ENCODE measurements around the gene SLC38A9.

The SLC38A9 gene

DNA sequence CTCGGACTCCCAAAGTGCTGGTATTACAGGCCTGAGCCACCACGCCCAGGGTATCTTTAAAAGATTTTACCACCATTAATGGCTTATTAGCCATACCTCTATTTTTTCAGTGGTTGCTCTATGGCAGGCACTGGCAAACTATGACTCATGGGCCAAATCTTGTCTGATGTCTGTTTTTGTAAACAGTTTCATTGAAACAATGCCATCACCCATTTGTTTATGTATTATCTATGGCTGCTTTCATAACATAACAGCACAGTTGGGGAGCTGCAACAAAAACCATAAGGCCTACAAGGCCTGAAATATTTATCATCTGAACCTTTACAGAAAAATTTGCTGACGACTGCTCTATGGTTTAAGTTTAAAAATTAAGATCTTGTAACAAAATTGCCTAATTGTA, 66.8 kb downstream of the SLC38A9 start:
- no peak for DNase-seq

DNA sequence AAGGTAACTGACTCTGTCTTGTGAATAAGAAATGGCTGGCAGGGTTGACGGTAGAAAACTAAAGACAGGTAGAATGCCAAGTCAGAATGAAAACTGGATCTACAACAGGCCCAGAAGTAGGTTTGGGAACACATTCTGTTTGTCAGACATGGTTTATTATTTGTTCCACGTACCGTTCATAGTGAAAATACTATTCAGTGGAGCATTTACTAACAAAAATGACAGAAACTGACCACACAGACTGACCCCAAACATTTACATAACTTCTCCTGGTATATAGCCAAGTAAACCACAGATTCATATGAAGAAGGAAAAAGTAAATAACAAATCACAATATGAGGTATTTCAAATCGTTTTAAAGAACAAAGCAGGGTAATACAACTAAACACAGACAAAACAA, 73.7 kb downstream of the SLC38A9 start:
- no peak for DNase-seq

DNA sequence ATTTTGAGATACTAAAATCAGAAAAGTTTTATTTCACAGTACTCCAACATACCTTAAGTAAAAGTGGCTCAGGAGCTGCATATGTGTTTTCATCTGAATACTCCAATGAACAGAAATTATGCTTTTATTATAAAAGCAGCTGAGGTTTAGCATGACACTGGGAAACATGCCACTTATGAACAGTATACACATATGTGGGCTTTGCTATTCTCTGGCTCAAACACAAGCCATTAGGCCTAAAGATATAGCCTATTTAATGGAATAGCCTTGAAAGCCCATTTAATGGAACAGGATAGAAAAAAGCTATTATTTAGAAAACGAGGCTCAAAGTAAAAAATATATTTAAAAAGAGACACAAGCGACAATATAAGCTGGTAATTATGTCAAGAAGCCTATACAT, 74.1 kb downstream of the SLC38A9 start:
- no peak for DNase-seq

DNA sequence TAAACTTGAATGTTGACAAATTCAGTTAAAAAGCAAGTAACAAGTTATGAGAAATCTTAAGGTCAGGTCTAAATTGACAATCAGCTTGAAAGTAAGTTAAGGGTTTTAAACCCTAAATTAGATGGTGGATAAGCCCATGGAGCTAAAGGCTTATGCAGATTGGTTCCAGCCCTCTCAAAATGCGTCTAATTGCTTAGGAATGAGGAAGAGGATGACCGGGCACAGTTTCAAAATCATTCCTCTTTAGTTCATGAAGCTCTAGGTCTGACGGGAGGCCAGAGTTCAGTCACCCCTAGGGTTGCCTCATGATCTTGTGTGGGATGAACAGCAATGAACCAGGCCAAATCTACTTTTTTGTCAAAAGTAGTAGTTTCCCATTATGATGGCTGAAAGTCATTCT, 75.4 kb downstream of the SLC38A9 start:
- DNase-seq, result peak; percentile 68

DNA sequence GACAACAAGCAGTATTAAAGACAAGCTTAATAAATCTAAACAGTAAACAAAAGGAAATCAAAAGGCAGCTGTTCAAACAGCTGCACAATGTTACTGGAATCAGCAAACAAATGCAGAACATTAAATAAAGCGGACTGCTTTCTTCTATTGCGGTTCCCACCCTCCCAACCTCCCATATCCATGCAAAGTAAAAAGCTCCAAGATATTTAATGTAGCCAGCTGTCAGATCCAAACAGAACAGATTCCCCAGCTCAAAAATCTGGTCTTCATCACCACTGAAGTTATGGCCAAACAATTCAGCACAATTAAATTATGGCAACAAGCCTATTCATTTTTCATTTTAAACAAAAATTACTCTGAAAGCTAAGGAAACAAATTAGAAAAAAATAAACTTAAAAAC, 75.9 kb downstream of the SLC38A9 start:
- DNase-seq, result peak; percentile 8

DNA sequence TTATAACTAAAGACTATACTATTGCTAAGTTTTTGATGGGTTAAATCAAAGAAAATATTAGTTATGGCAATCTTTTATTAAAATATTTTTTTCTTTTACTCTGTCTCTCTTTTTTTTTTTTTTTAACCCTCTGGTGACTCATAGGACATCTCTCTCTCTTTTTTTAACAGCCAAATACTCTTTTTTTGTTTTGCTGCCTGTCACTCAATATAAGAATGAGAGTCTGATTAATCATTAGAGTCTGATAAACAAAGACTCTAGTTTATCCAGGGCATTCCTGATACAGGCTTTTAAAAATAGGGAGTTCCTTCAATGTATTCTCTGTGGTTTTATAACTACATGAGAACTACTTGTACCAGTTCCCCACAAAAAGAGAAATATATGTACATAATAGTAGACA, 77.3 kb downstream of the SLC38A9 start:
- peak; percentile 9 for DNase-seq

DNA sequence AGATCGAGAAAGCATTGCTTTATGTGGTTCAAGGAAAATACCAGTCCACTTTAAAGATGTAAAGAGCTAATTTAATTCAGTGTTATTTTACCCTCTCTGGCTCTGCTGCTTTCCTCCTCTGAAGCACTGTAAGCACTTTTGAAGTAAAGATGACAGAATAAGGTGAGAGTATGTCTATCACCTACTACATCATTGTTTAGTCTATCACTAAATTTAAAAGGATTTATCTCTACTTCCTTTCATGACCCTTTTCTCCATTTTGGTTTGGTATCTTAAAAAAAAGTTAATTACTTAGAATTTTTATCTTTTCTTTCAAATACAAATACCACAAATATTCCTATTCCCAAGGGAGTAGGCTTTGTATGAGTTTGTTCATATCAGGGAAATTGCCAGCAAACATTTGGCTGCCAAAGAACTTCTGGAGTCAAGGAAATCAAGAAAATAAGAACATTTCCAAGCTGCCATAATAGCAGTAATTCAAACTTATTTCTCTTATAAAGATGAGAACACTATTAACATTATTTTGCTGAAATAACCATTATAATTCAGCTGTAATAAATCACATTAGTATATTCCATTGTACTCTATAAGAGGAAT, 77.8 kb downstream of the SLC38A9 start:
- peak; percentile 76 for DNase-seq

DNA sequence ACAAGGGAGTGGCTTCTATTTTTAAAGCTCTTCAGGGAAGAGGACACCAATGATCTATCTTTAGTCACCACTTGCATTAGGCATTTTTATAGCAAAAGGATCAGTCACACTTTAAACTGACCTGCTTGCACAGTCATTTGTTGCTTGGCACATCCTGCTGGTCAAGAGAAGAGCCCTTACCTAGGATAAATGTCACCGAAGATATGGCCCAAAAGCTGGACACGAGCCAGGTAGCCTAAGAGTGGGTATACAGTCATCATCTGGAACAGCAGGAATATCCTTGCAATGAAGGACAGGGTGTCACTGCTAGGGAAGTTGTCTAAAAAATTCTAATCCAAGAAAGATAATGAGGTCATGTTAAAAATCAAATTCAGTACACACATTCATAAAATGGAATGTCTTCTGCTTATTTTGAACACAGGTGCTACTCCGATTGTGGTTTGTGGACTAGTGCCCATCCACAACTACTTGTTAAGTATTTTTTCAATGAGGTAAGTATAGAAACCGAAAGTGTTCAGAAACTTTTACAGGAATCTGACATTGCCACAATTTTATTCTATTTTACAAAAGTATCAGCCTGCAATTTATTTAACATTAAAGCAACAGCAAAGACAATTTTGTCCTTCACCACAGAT, 78.4 kb downstream of the SLC38A9 start:
- DNase-seq, result peak; percentile 41

DNA sequence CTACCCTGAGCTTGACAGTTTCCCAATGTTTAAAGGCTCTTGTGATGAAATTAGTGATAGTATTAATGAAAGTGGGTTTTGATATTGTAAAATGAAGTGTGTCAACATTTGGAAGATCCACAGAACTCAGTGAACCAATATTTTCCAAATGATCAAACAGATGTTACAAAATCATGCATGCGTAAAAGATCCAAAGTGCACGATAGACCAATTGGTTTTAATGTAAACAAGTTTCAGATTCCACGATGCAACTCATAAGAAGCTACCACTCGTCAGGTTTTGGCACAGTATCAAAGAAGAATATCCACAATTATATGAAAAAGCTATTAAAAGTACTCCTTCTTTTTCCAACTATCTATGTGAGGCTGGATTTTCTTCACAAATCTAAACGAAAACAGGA, 82.3 kb downstream of the SLC38A9 start:
- no peak for DNase-seq

DNA sequence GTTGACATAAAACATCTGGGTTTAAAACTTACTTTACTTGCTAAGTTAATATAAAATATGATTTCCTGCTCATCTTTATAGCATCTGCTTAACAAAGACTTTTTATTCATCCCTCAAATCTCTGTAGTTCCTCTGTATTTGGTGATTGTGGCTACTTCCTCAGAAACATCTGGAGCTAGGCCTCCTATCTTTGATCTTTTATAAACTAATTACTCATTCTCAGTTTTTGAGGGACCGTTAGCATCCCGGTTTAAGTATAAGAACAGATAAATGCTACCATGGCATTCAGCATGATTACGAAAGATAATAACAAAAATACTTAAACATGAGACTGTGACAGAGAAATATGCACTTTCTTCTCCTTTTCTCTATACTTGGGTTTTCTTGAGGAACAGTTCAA, 85.3 kb downstream of the SLC38A9 start:
- no peak for DNase-seq

DNA sequence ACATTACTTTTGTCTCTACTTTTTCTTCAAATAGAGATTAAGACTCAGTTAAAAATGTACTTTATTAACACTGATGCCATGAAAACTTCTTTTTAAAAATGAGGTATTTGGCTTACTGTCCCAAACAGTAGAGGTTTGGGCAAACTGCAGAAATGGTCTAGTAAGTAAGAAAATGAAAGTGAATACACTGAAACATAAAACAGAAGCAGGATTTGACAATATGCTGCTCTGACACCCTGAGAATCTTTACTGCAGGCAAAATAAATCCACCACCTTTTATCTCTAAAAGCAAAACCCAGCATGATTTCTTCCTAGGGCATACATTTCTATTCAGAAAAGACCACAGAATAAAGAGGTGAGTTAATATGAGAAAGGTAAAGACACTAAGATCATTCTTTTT, 86.2 kb downstream of the SLC38A9 start:
- DNase-seq, result no peak

DNA sequence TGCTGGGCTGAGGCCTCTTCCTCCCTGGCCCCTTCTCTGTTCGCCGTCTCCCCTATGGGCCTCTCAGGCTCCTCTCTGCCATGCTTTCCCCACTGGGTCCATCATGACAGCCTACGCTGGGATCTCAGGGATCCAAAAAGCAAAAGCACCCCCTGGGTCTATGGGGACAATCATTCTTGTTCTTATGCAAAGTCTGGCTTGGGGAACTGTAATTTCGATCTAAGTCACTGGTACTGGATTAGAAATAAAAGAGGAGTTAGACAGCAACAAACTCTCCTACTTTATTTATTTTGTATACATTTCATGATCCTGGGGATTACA, 86.6 kb downstream of the SLC38A9 start:
- DNase-seq, result no peak

DNA sequence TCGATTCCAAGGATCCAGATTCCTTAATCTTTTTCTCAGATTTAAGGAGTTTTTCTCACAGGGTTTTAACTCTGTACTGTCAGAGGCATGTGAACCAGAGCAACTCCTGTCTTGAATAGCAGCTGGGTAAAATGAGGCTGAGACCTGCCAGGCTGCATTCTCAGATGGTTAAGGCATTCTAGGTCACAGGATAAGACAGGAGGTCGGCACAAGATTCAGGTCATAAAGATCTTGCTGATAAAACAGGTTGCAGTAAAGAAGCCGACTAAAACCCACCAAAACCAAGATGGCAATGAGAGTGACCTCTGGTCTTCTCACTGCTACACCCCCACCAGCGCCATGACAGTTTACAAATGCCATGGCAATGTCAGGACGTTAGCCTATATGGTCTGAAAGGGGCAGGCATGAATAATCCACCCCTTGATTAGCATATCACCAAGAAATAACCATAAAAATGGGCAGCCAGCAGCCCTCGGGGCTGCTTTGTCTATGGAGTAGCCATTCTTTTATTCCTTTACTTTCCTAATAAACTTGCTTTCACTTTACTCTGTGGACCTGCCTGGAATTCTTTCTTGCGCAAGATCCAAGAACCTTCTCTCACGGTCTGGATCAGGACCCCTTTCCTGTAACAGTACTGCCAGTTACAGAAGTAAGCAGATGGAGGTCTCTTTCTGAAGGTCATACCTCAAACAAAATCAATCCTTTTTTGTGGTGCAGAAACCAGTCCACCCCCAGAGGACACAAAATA, 87.1 kb downstream of the SLC38A9 start:
- no peak for DNase-seq

DNA sequence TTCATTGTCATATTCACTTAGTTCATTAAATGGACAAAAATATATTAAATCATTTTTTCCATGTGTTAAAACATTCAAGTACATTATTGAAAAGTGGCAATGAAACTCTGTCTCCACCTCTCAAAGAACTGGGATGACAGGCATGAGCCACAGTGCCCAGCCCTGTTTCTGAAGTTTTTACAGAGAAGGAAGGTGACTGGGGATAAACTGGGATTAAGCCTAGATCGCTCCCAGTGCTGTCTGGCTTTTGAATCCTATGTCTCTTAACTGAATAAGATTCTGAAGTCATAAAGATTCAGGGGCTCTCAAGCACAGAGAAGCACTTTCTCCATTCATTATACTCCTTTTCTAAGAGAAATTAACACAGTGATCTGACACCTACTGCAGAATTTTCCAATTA, 88.3 kb downstream of the SLC38A9 start:
- no peak for DNase-seq

DNA sequence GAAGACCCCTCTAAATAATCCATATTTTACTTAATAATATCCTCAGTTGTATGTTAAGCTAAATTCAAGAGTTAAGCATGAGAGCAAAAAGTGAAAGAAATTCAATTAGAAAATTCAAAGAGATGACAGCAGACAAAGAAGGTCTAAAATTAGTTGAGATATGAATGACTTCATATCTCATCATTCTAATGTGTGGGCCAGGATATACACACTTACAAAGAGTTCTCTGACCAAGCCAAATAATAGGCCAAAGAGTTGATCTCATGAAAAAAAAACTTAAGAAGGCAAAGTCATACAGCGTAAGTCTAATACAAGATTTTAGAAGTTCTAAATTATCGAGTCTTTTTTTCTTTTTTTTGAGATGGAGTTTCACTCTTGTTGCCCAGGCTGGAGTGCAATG, 89.7 kb downstream of the SLC38A9 start:
- DNase-seq, result no peak

DNA sequence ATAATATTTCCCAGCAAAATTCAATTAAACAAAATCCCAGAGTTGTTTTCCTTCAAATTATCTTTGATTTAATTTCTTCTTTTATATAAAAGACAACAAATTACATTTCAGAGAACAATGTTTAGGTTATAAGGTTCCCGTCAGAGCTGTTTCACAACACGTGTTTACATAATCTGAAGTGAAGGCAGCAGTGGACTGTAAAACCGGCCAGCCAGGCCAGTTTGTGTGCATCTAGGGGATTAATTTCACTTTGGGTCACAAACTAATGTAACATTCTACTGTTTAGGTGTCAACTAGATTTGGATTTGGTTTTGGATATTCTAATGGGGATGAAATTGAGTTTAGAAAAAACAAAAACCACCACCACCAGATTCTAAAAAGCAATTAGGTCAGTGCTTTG, 90.9 kb downstream of the SLC38A9 start:
- DNase-seq, result no peak

DNA sequence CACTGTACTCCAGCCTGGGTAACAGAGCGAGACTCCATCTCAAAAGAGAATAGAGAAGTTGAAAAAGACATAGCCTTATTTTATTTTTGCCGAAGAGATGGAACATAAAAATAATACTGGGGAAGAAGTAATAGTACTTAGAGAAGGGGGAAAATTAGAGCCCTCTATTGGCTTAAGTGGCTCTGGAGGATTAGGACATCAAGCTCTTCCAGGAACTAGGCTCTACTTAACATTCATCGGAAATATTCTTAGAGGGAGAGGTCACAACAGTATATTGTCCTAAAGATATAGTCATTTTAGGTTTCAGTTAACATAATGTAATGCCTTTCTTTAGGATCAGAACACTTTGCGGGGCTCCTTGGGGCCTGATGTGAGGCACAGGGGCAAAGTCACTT, 91.4 kb downstream of the SLC38A9 start:
- no peak for DNase-seq

DNA sequence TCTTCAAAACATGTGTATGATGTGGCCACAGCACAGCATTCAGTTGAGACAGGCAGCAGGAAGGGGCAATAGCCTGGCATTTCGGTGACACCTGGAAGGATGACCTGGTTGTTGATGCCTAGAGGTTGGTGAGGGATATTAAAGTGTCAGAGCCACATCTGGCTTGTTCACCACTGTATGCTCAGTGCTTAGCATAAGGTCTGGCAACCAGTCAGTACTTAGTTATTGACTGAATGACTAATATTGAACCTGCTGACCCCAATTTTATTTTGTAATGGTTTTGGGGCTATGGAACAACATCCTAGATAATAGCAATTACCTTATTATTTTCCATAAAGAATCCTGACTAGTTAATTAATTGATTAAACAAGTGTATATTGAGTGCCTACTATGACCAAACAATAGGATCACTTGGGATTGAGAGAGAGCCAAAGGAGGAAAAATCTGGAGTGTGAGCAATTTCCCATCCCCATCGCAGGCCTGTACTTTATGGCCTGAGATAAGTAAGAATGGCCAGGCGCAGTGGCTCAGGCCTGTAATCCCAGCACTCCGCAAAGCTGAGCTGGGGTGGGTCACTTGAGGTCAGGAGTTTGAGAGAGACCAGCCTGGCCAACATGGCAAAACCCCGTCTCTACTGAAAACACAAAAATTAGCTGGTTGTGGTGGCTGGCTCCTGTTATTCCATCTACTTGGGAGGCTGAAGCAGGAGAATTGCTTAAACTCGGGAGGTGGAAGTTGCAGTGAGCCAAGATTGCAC, 91.9 kb downstream of the SLC38A9 start:
- no peak for DNase-seq

DNA sequence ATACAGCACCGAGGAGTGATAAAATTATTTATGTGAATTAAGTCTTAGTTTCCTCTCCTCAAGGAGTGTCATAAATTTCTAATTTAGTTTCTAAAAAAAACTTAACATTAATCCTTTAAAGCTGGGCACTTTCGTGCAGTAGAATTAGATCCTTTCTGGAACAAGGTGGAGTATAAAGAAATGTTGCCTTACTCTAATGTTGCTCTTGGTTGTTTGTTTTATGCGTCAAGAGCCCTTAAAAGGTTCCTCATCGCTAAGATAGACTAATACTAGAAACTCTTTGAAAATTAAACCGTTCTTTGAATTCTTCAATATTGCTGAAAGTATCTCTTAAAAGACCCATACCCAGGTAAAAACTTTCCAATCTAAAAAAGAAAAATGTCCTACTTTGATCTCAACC, 93.8 kb downstream of the SLC38A9 start:
- DNase-seq, result no peak

DNA sequence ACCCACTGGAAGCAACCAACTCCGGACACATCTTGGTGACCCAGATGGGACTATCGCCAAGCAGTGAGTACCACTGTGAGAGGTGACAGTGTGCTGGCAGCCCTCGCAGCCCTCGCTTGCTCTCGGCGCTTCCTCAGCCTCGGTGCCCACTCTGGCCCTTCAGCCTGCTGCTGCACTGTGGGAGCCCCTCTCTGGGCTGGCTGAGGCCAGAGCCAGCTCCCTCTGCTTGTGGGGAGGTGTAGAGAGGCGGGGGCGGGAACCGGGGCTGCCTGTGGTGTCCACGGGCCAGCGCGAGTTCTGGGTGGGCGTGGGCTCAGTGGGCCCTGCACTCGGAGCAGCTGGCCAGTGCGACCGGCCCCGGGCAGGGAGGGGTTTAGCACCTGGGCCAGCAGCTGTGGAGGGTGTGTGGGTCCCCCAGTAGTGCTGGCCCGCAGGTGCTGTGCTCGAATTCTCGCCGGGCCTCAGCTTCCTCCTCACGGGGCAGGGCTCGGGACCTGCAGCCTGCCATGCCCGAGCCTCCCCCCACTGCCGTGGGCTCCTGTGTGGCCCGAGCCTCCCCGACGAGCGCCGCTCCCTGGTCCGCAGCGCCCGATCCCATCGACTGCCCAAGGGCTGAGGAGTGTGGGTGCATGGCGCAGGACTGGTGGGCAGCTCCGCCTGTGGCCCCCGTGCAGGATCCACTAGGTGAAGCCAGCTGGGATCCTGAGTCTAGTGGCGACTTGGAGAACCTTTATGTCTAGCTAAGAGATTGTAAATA, 98.8 kb downstream of the SLC38A9 start:
- no peak for DNase-seq

DNA sequence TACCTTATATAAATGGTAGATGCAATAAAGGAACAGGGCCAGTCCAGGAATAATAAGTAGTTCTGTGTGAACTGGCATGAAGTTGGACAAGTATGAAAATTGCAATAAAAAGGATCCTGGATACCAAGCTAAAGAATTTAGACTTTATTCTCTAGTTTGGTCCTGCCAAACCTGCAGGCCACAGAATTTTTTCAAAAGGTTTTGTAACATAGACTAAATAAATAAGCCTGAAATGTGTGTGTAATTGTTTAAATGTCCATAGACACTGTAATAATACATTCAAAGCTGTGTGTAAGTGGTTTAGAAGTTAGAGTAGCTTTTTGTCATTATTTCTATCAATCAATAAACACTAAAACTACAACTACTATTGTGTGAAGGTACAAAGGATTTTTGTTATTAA, 101.6 kb downstream of the SLC38A9 start:
- no peak for DNase-seq

DNA sequence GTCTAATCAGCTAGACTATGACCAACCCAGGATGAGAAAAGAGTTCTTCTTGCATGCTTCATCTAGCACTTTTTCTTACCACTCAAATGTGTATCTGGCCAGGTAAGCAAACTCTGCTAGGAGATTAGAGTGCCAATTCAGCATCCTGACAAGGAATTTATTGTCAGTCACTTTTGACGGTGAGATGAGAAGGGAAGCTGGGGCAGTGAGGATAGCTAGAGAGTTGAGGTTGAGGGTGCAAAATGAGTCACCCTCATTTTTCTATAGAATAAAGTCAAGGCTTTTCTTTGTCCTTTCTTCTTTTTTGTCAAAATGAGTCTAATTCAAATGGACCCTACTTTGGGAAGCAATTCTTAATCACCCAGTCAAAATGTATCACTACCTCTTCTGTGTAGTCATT, 102.7 kb downstream of the SLC38A9 start:
- no peak for DNase-seq

Data from fibroblast of skin of right biceps (primary cell).